H1 (cell line): Measurements from ENCODE around the gene GALNT18. TPM values are rescaled to one million over a fixed set of nuclear protein-coding genes. Genes with fewer than 3 reads are reported as not detected.

Source experiments
- CTCF ChIA-PET: fragments of 300-600 bp; sonication (Branson Sonifier 250); formaldehyde crosslinking; loops from one replicate; lab custom pipeline; 2021; ENCODE audit not compliant: partially characterized antibody; lab: Charles Lee
- POLR2A ChIA-PET: fragments of 300-600 bp; sonication (Branson Sonifier 250); formaldehyde crosslinking; loops from one replicate; lab custom pipeline; 2021; ENCODE audit warnings: inconsistent platforms; ENCODE audit not compliant: partially characterized antibody; lab: Charles Lee
- DNase-seq, 2 experiments: peaks; one replicate each; pipeline versions ENCODE4 v3.0.0 to v3.0.0-alpha.2; 2010 to 2022; ENCODE audit warnings: low spot score in 2 of 2, low read depth in 1 of 2, mixed read lengths in 1 of 2
- FAIRE-seq: peaks from 2 replicates; lab custom pipeline; 2011; peaks lifted over from hg19 to GRCh38; lab: Jason Lieb, UNC
- H2AFZ ChIP-seq: 2 replicates; pipeline ENCODE4 v1.8.1; 2012; ENCODE audit warnings: low read length, inconsistent platforms
- H2AK5ac ChIP-seq: 2 replicates; pipeline ENCODE4 v1.6.1; 2013; ENCODE audit warnings: low read depth, low read length
- H2BK120ac ChIP-seq: replicated peaks from 2 replicates; pipeline ENCODE3; 2013; ENCODE audit warnings: low read depth, low read length, inconsistent platforms
- H2BK12ac ChIP-seq: 2 replicates; pipeline ENCODE4 v1.6.1; 2013; ENCODE audit warnings: low read depth, low read length
- H2BK15ac ChIP-seq: 2 replicates; pipeline ENCODE4 v1.6.1; 2013; ENCODE audit warnings: low read length
- H2BK20ac ChIP-seq: 2 replicates; pipeline ENCODE4 v1.6.1; 2013; ENCODE audit warnings: low read length
- H2BK5ac ChIP-seq: 2 replicates; pipeline ENCODE4 v1.6.1; 2013; ENCODE audit warnings: low read depth, low read length
- H3K14ac ChIP-seq: 2 replicates; pipeline ENCODE4 v1.6.1; 2013; ENCODE audit warnings: inconsistent platforms; ENCODE audit not compliant: insufficient read length
- H3K18ac ChIP-seq: 2 replicates; pipeline ENCODE4 v1.6.1; 2013; ENCODE audit warnings: low read length; ENCODE audit errors: extremely low read depth
- H3K23ac ChIP-seq: 2 replicates; pipeline ENCODE4 v1.6.1; 2013; ENCODE audit warnings: inconsistent platforms; ENCODE audit not compliant: insufficient read length
- H3K23me2 ChIP-seq: 2 replicates; pipeline ENCODE4 v1.6.1; 2013; ENCODE audit warnings: low read depth, low read length
- H3K27ac ChIP-seq: 2 replicates; pipeline ENCODE4 v1.6.1; 2011; ENCODE audit warnings: low read depth, low read length, inconsistent platforms
- H3K27me3 ChIP-seq, 4 experiments: replicated peaks in 1 of 4; 1 replicate in 1 of 4; 2 replicates in 3 of 4; pipeline versions ENCODE4 v1.6.1 to v1.8.1; 2011 to 2013; ENCODE audit warnings: low read length in 3 of 4, mild to moderate bottlenecking in 3 of 4, inconsistent platforms in 2 of 4, mixed read lengths in 2 of 4, moderate library complexity in 1 of 4; ENCODE audit not compliant: control insufficient read depth in 3 of 4, insufficient read depth in 3 of 4; ENCODE audit errors: extremely low read depth in 1 of 4
- H3K36me3 ChIP-seq, 4 experiments: 2 replicates each; pipeline versions ENCODE4 v1.6.1 to v1.8.1; 2011 to 2013; ENCODE audit warnings: mild to moderate bottlenecking in 4 of 4, low read length in 3 of 4, moderate library complexity in 2 of 4, control low read depth in 1 of 4, inconsistent platforms in 1 of 4; ENCODE audit not compliant: insufficient read depth in 4 of 4, control insufficient read depth in 2 of 4
- H3K4ac ChIP-seq: replicated peaks from 2 replicates; pipeline ENCODE3; 2013; ENCODE audit warnings: low read length, low read depth, mixed read lengths, inconsistent platforms; ENCODE audit not compliant: insufficient read length
- H3K4me1 ChIP-seq, 4 experiments: replicated peaks in 1 of 4; 1 replicate in 1 of 4; 2 replicates in 3 of 4; pipeline versions ENCODE4 v1.6.1 to v1.8.1; 2011 to 2013; ENCODE audit warnings: low read length in 3 of 4, inconsistent platforms in 2 of 4, mixed read lengths in 1 of 4; ENCODE audit not compliant: insufficient read depth in 4 of 4, control insufficient read depth in 3 of 4
- H3K4me2 ChIP-seq, 2 experiments: 2 replicates each; pipeline versions ENCODE4 v1.6.1 to v1.8.1; 2011 to 2013; ENCODE audit warnings: low read depth in 2 of 2, low read length in 2 of 2, control low read depth in 1 of 2, inconsistent platforms in 1 of 2, mild to moderate bottlenecking in 1 of 2; ENCODE audit not compliant: insufficient read depth in 1 of 2
- H3K4me3 ChIP-seq, 4 experiments: fragments of 200-600, 300-600 bp in 1 of 4; sonication (generic), shearing (Covaris generic), sonication (Bioruptor Twin) in 1 of 4; 2 replicates each; pipeline versions ENCODE4 v1.5.1 to v1.8.1; 2011 to 2016; ENCODE audit warnings: low read length in 4 of 4, low read depth in 3 of 4, control low read depth in 2 of 4, inconsistent platforms in 2 of 4, mild to moderate bottlenecking in 2 of 4, mixed read lengths in 1 of 4, moderate library complexity in 1 of 4; ENCODE audit not compliant: insufficient read depth in 2 of 4; ENCODE audit errors: extremely low read depth in 1 of 4
- H3K56ac ChIP-seq: replicated peaks from 2 replicates; pipeline ENCODE3; 2013; ENCODE audit warnings: low read depth, mild to moderate bottlenecking, mixed read lengths, low read length, inconsistent platforms; ENCODE audit not compliant: insufficient read length
- H3K79me1 ChIP-seq: 2 replicates; pipeline ENCODE4 v1.6.1; 2013; ENCODE audit warnings: low read depth, low read length, control low read depth
- H3K79me2 ChIP-seq, 2 experiments: 2 replicates each; pipeline versions ENCODE4 v1.6.1 to v1.8.1; 2012 to 2013; ENCODE audit warnings: low read length in 2 of 2, mild to moderate bottlenecking in 2 of 2, inconsistent platforms in 1 of 2; ENCODE audit not compliant: insufficient read depth in 2 of 2, control insufficient read depth in 1 of 2
- H3K9ac ChIP-seq, 4 experiments: replicated peaks in 1 of 4; 1 replicate in 1 of 4; 2 replicates in 3 of 4; pipeline versions ENCODE4 v1.6.1 to v1.8.1; 2011 to 2013; ENCODE audit warnings: low read depth in 3 of 4, low read length in 3 of 4, control low read depth in 2 of 4, mild to moderate bottlenecking in 2 of 4, moderate library complexity in 2 of 4, inconsistent platforms in 1 of 4; ENCODE audit errors: extremely low read depth in 1 of 4
- H3K9me3 ChIP-seq, 2 experiments: 2 replicates each; pipeline versions ENCODE4 v1.6.1 to v1.8.1; 2012 to 2013; ENCODE audit warnings: mild to moderate bottlenecking in 2 of 2, moderate library complexity in 2 of 2, control low read depth in 1 of 2, inconsistent platforms in 1 of 2, low read depth in 1 of 2, low read length in 1 of 2, mixed read lengths in 1 of 2; ENCODE audit not compliant: insufficient read depth in 2 of 2
- H4K20me1 ChIP-seq, 2 experiments: replicated peaks in 1 of 2; 2 replicates each; pipeline versions ENCODE3 to v1.8.1; 2011 to 2013; ENCODE audit warnings: inconsistent platforms in 2 of 2, low read length in 2 of 2, mild to moderate bottlenecking in 1 of 2; ENCODE audit not compliant: insufficient read depth in 2 of 2, control insufficient read depth in 1 of 2
- H4K5ac ChIP-seq: 2 replicates; pipeline ENCODE4 v1.6.1; 2013; ENCODE audit warnings: low read length, low read depth, mixed read lengths, inconsistent platforms; ENCODE audit not compliant: insufficient read length
- H4K8ac ChIP-seq: 2 replicates; pipeline ENCODE4 v1.8.0; 2013; ENCODE audit warnings: mild to moderate bottlenecking, moderate library complexity, low read length, inconsistent platforms; ENCODE audit not compliant: insufficient read depth; ENCODE audit errors: extremely low read depth
- H4K91ac ChIP-seq: replicated peaks from 2 replicates; pipeline ENCODE3; 2013; ENCODE audit warnings: low read length, mixed read lengths, inconsistent platforms; ENCODE audit not compliant: insufficient read length
- BCL11A ChIP-seq, 2 experiments: IDR thresholded peaks; one replicate each; pipeline ENCODE4 v1.6.1; 2011; ENCODE audit warnings: low read depth in 2 of 2, low read length in 2 of 2, mild to moderate bottlenecking in 2 of 2
- SP1 ChIP-seq: IDR thresholded peaks from 2 replicates; pipeline ENCODE4 v1.6.1; 2011; ENCODE audit warnings: low read depth, low read length
- SP4 ChIP-seq: IDR thresholded peaks from 2 replicates; pipeline ENCODE4 v1.6.1; 2012; ENCODE audit warnings: low read length, inconsistent platforms
- TAF1 ChIP-seq: IDR thresholded peaks from 2 replicates; pipeline ENCODE4 v1.6.1; 2011; ENCODE audit warnings: mild to moderate bottlenecking, low read depth, low read length
- WGBS, 2 experiments: shearing (Covaris generic) in 1 of 2; methylation state at CpG; one replicate each; pipeline versions ENCODE4 v1.1.6 to v1.1.7; 2013 to 2015; ENCODE audit warnings: low lambda C conversion rate in 2 of 2, mixed read lengths in 2 of 2, inconsistent platforms in 1 of 2, low coverage in 1 of 2, missing lambda C conversion rate in 1 of 2; ENCODE audit not compliant: insufficient replicate concordance in 2 of 2, insufficient coverage in 1 of 2, insufficient read length in 1 of 2; ENCODE audit errors: extremely low coverage in 1 of 2, missing lambda C conversion rate in 1 of 2; 5-methylcytosine and 5-hydroxymethylcytosine counted together
- polyA plus RNA-seq, 7 experiments: library from polyadenylated mRNA; depleted of rRNA in 3 of 7; stranded (reverse) in 5 of 7; unstranded in 2 of 7; fragments of >200 nt in 5 of 7; fragments of 200-250 nt in 2 of 7; gene quantifications; 1 replicate in 5 of 7; 2 replicates in 1 of 7; 4 replicates in 1 of 7; pipeline versions ENCODE4 v1.2.1 to v1.2.3, GENCODE V29; 2011 to 2013; ENCODE audit warnings: missing spikeins in 2 of 7, mixed read lengths in 2 of 7
- total RNA-seq: library from RNA; stranded (reverse); fragmentation: NEBNext Ultra II Directional; extraction: Animal tissue kit (Norgen Biotek cat#: 25700); gene quantifications from 2 replicates; pipeline ENCODE4 v1.2.1, GENCODE V29; 2021

GALNT18 gene
- total and polyA plus RNA-seq, 2 of the 8 experiments (the other 6 are each of a cell fraction or from before 2014, with no cell fraction given): 6.0 to 9.4 TPM

DNA sequence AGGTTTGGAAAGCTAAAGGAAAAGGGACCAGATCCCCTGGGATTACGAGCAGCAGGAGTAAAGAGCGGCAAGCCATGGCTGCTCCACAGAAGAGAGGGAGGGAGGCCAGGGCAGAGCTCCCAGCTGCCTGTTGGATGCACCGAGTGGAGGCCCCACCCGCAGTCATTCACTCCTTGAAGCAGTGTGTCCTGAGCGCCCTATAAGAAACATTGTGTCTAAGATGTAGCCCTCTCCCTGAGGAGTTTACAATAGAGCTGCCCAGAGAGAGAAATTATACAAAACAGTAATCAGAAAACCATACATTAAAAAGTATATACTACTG is 214.1 kb downstream of the GALNT18 start:
- Histone ChIP-seq H2BK15ac (no peak overlapping the region), H3K4me2 (no peak overlapping the region), H3K9me3 (no peaks in the 10 kb centered on the region), H3K23ac (no peak overlapping the region), H3K23me2 (no peaks in the 10 kb centered on the region), H4K20me1 (no peaks in the 10 kb centered on the region), H4K91ac (no peak overlapping the region), H2BK5ac (no peak overlapping the region), H3K4me3 (no peak overlapping the region), H2AFZ (no peak overlapping the region), H3K56ac (no peak overlapping the region), H3K79me1 (no peaks in the 10 kb centered on the region), H3K27me3 (no peaks in the 10 kb centered on the region), H3K14ac (no peak overlapping the region), H3K4me1 (peaks cover 0 to 13% (median 5%) of the 10 kb centered on the region in 4 experiments; a peak in 4 of 7 replicates), H3K9ac (no peak overlapping the region), H3K27ac (no peak overlapping the region), H2BK120ac (no peak overlapping the region), H2BK20ac (no peak overlapping the region), H2AK5ac (no peak overlapping the region), H4K8ac (no peak overlapping the region), H3K18ac (no peak overlapping the region), H3K4ac (no peak overlapping the region), H4K5ac (no peak overlapping the region), H3K79me2 (no peaks in the 10 kb centered on the region), H2BK12ac (no peak overlapping the region), H3K36me3 (no peaks in the 10 kb centered on the region)
- ChIA-PET POLR2A (interaction anchor here (1.3 kb wide), 1 partner anchor 204 kb away, joined by 3 read pairs; no protein-coding TSS in a partner anchor), CTCF (interaction anchor here (0.8 to 1.4 kb wide), 6 partner anchors 9 to 380 kb away, joined by 3 to 5 read pairs (median 3); no protein-coding TSS in a partner anchor)
- FAIRE-seq (no peak), DNase-seq (no peak)
- TF ChIP-seq BCL11A (IDR thresholded peaks at IDR 0.05; ENCODE audit: low read depth in 2 of 2, low read length in 2 of 2): no peak
- TF ChIP-seq SP1: no peak
- no peak for TF ChIP-seq SP4
- TF ChIP-seq TAF1: no peak
- WGBS, 2 experiments: 88% methylated on average over 5 of the region's 5 CpGs; no CpG with 5 or more reads in 1 of the 2 experiments
